Prostate gland (tissue), 2 donors: ENCODE data around the gene DST. TPM values are rescaled to one million over a fixed set of nuclear protein-coding genes. Genes with fewer than 3 reads are reported as not detected.
"Not testable (repeated sequence)": the region's sequence is repeated elsewhere in the genome, so short reads cannot be mapped to it uniquely, and the experiment has no call there.

Experiments used
- DNase-seq: peaks from one replicate; pipeline ENCODE4 v3.0.0-alpha.2; 2019; ENCODE audit warnings: low spot score
- H3K27ac ChIP-seq, 2 donors: fragments of 200-600 bp; sonication (generic); 2 replicates each; pipeline ENCODE4 v1.5.1; 2017 to 2019
- H3K27me3 ChIP-seq: fragments of 200-600 bp; sonication (generic); replicated peaks from 2 replicates; pipeline ENCODE4 v1.5.1; 2019; ENCODE audit not compliant: insufficient read depth
- H3K36me3 ChIP-seq, 2 donors: fragments of 200-600 bp; sonication (generic); 1 replicate in 1 of 2; 2 replicates in 1 of 2; pipeline versions ENCODE4 v1.5.1 to v1.8.1; 2017 to 2019
- H3K4me1 ChIP-seq: fragments of 200-600 bp; sonication (generic); replicated peaks from 2 replicates; pipeline ENCODE4 v1.5.1; 2019
- H3K4me3 ChIP-seq, 2 donors: fragments of 200-600 bp; sonication (generic); 2 replicates each; pipeline ENCODE4 v1.5.1; 2017 to 2019
- H3K9me3 ChIP-seq: fragments of 200-600 bp; sonication (generic); 2 replicates; pipeline ENCODE4 v1.5.1; 2017
- POLR2A ChIP-seq: fragments of 450-650 bp; IDR thresholded peaks from one replicate; pipeline ENCODE4 v1.6.1; 2016; ENCODE audit warnings: antibody characterized with exemption, mild to moderate bottlenecking
- POLR2AphosphoS5 ChIP-seq: sonication (generic); formaldehyde crosslinking; IDR thresholded peaks from one replicate; pipeline ENCODE4 v1.6.1; 2017; ENCODE audit warnings: antibody characterized with exemption
- WGBS: methylation state at CpG from one replicate; pipeline ENCODE4 v1.1.5; 2018; 5-methylcytosine and 5-hydroxymethylcytosine counted together
- intact Hi-C: fragments of 100-400 bp; cut with DNase I; formaldehyde crosslinking; loops from one replicate; pipeline ENCODE4 v1.14.2; 2022
- total RNA-seq, 2 donors: library from RNA; depleted of rRNA; stranded (reverse); fragments of >200 nt; gene quantifications; one replicate each; pipeline ENCODE4 v1.1.0, GENCODE V29; 2016
- TF ChIP-seq, protein P1 (sequence below), 4 experiments: fragments of 200-600 bp in 2 of 4; fragments of 450-650 bp in 2 of 4; sonication (generic) in 2 of 4; IDR thresholded peaks; 1 replicate in 3 of 4; 2 replicates in 1 of 4; pipeline ENCODE4 v1.5.1; 2016 to 2019; ENCODE audit warnings: antibody characterized with exemption in 4 of 4, mild to moderate bottlenecking in 2 of 4, moderate library complexity in 2 of 4

DST gene
- total RNA-seq, 2 donors from 2014 or later: 131 to 242 TPM

DNA sequence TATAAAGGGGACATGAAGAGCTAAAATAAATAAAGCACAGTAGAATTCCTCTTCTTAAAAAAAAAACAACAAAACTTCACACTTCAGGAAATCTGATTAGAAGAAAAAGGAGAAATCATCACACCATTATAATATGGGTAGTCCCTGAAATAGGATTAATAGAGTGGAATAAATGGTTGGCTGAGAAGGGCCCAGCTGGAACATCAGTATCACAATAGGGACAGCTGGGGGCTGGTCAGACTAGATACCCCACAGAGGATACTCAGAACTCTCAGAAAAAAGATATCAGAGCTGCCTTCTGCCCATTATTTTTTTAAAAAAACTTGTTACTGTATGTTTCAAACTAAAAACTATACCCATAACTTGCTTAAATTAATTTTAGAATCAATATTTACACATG lies 75.2 kb downstream of the DST start:
- H3K36me3 ChIP-seq: no peaks in the 10 kb centered on the region
- no peak overlapping the region for H3K4me3 ChIP-seq
- no peaks in the 10 kb centered on the region for H3K27me3 ChIP-seq
- H3K4me1 ChIP-seq: no peaks in the 10 kb centered on the region
- no peak overlapping the region for H3K27ac ChIP-seq
- no peaks in the 10 kb centered on the region for H3K9me3 ChIP-seq
- no peak for TF ChIP-seq POLR2AphosphoS5
- TF ChIP-seq, protein P1, sequence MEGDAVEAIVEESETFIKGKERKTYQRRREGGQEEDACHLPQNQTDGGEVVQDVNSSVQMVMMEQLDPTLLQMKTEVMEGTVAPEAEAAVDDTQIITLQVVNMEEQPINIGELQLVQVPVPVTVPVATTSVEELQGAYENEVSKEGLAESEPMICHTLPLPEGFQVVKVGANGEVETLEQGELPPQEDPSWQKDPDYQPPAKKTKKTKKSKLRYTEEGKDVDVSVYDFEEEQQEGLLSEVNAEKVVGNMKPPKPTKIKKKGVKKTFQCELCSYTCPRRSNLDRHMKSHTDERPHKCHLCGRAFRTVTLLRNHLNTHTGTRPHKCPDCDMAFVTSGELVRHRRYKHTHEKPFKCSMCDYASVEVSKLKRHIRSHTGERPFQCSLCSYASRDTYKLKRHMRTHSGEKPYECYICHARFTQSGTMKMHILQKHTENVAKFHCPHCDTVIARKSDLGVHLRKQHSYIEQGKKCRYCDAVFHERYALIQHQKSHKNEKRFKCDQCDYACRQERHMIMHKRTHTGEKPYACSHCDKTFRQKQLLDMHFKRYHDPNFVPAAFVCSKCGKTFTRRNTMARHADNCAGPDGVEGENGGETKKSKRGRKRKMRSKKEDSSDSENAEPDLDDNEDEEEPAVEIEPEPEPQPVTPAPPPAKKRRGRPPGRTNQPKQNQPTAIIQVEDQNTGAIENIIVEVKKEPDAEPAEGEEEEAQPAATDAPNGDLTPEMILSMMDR (IDR thresholded peaks at IDR 0.05): no peak
- TF ChIP-seq POLR2A: no peak
- intact Hi-C loops: no loop called here
- no peak for DNase-seq

DNA sequence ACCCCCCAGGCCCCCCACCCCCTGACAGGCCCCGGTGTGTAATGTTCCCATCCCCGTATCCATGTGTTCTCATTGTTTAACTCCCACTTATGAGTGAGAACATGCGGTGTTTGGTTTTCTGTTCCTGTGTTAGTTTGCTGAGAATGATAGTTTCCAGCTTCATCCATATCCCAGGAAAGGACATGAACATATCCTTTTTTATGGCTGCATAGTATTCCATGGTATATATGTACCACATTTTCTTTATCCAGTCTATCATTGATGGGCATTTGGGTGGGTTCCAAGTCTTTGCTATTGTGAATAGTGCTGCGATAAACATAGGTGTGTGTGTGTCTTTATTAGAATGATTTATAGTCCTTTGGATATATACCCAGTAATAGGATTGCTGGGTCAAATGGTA lies 80.0 kb downstream of the DST start:
- H3K27ac ChIP-seq: not testable (repeated sequence)

DNA sequence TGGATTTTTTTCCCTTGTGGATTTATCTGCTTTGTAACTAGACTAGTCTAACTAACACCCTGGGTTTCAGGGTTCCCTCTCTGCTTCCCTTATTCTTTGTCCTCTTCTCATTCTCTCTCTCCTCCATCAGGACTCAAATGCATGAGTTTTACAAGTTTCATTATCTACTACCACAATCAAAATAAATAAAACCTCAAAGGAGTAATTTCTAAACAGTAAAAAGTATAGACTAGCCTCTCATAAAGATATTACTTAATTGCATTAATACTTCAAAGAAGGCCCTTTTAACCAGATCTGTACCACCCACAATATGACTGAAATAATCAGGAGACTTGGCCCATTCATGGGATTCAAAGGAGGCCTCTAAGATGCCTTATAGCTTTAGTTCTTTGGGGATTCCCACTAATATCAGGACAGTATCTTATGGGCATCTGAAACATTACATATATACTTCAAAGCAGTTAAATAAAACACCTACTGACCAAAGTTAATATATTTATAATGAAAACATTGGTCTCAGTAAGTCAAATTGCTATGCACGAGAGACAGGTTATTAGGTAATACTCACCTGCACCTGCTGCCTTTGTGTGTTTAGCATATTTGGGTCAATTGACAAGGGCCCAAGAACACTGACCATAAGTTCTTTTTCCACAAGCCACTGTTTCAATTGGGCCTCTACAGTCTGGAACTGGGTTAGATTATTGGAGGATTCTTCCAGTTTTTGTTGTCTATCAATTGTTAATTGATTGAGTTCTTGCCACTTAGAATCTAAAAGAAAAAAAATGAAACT lies 85.7 kb downstream of the DST start:
- WGBS: 53% methylated on average over 1 of the region's 1 CpG
- no peak overlapping the region for H3K27ac ChIP-seq

More for the DNA sequence above, 80.0 kb downstream of the DST start:
- H3K9me3 ChIP-seq, H3K4me3 ChIP-seq, H3K27me3 ChIP-seq, intact Hi-C loops, DNase-seq, H3K4me1 ChIP-seq, H3K36me3 ChIP-seq: not testable (repeated sequence)
- 94% methylated on average over 4 of the region's 4 CpGs for WGBS

DNA sequence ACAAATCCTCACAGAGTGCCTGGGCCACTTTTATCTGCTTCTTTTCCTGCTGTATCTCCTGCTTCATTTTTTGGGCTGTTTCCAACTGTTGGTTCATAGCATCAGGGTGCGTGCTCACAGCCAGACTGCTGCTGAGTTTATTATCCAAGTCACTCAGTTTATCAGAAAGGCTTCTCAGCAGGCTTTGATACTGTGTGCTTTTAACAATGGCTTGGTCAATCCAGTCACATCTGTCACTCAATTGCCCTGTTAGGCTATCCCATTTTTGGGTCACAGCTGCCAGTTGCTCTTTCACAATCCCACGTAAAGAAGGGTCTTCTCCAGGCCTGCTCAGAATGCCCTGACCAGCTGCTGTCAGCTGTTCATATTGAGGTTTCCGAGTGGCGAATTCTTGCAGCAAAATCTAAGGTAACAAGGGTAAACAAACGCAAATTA lies 87.2 kb downstream of the DST start:
- Histone ChIP-seq H3K4me1 (peaks cover 3% of the 10 kb centered on the region), H3K27ac (no peak overlapping the region), H3K9me3 (no peaks in the 10 kb centered on the region), H3K4me3 (no peak overlapping the region), H3K27me3 (no peaks in the 10 kb centered on the region), H3K36me3 (no peaks in the 10 kb centered on the region)
- no peak for TF ChIP-seq POLR2AphosphoS5
- TF ChIP-seq POLR2A: no peak
- TF ChIP-seq, protein P1 (IDR thresholded peaks at IDR 0.05): no peak
- DNase-seq: no peak
- intact Hi-C loops: no loop called here
- 70% methylated on average over 5 of the region's 5 CpGs for WGBS

More for the DNA sequence above, 85.7 kb downstream of the DST start:
- no peak for TF ChIP-seq POLR2A
- Histone ChIP-seq H3K36me3 (no peaks in the 10 kb centered on the region), H3K9me3 (no peaks in the 10 kb centered on the region), H3K4me3 (no peak overlapping the region), H3K4me1 (peaks cover 3% of the 10 kb centered on the region), H3K27me3 (no peaks in the 10 kb centered on the region)
- intact Hi-C loops: no loop called here
- DNase-seq: no peak

DNA sequence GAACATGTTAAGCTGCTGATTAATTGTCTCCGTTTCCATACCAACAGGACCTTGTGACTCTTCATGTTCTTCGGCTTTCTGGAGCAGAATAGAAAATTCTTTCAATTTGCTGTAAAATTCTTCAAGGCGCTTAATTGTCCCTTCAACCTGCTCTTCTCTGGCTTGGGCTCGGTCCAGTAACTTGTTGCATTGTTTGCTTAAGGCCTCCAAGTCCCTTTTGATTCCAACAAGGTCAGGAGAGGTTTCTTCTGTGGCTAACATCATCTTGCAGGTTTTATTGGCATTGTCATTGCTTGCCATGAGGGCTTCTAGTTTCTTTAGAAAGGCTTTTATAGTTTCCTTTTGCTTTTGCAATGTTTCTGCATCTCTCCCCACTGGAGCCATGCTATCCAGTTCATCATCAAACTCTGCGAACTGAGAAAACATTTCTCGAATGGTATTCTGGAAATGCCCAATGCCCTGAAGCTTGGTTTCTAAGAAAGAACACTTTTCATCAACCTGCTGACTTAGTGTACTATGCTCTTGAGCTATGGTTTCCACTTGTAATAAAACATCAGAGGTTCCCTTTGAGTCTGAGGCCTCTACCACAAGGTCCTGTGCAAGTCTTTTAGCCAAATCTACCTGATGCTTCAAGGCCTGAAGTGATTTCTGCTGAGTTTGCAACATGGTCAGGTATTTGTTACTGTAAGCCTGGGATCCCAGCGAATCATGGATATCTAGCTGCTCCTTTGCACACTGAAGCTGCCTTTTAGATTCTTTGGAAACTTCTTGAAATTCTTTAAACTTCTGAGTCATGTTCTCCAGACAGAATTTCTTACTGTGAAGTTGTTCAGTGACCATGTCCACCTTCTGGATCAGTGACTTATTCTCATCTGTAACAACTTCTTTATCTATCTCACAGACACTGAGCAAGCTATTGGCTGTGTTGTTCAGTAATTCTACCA lies 90.2 kb downstream of the DST start:
- intact Hi-C loops: loop anchor here (5.0 kb wide), 1 partner anchor 40 kb away; no protein-coding TSS in a partner anchor
- H3K27ac ChIP-seq: no peak overlapping the region
- H3K27me3 ChIP-seq: no peaks in the 10 kb centered on the region
- no peaks in the 10 kb centered on the region for H3K9me3 ChIP-seq
- TF ChIP-seq, protein P1 (IDR thresholded peaks at IDR 0.05): no peak
- TF ChIP-seq POLR2AphosphoS5: no peak
- no peak for TF ChIP-seq POLR2A
- H3K36me3 ChIP-seq: no peaks in the 10 kb centered on the region
- H3K4me1 ChIP-seq: peaks cover 3% of the 10 kb centered on the region
- no peak overlapping the region for H3K4me3 ChIP-seq
- WGBS: 67% methylated on average over 7 of the region's 7 CpGs
- no peak for DNase-seq
